ENCODE results near the gene ACBD4. TPM values are rescaled to one million over a fixed set of nuclear protein-coding genes. Genes with fewer than 3 reads are reported as not detected.

Gene ACBD4
- total and polyA plus RNA-seq, 2 of the 13 experiments (the other 11 are each of a cell fraction or from before 2014, with no cell fraction given): 16.1 to 26.9 TPM

- 0 out of 2 replicates have a peak, but pooled peaks have one; percentile 54 for TF ChIP-seq FOXO4 (CRISPR knock-in tag; conservative IDR thresholded peaks at IDR 0.05)
- TF ChIP-seq, protein P1, sequence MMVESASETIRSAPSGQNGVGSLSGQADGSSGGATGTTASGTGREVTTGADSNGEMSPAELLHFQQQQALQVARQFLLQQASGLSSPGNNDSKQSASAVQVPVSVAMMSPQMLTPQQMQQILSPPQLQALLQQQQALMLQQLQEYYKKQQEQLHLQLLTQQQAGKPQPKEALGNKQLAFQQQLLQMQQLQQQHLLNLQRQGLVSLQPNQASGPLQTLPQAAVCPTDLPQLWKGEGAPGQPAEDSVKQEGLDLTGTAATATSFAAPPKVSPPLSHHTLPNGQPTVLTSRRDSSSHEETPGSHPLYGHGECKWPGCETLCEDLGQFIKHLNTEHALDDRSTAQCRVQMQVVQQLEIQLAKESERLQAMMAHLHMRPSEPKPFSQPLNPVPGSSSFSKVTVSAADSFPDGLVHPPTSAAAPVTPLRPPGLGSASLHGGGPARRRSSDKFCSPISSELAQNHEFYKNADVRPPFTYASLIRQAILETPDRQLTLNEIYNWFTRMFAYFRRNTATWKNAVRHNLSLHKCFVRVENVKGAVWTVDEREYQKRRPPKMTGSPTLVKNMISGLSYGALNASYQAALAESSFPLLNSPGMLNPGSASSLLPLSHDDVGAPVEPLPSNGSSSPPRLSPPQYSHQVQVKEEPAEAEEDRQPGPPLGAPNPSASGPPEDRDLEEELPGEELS (CRISPR knock-in tag; IDR thresholded peaks at IDR 0.05): peak; percentile 21; the same call in 1 of the 2 replicates
- TF ChIP-seq CBX1 (IDR thresholded peaks at IDR 0.05; ENCODE audit: low read depth): no peak
- TF ChIP-seq ZNF746 (CRISPR knock-in tag; IDR thresholded peaks at IDR 0.05): peak; percentile 52; the same call in 1 of the 2 replicates
- peak; percentile 99 for TF ChIP-seq RBM39 (IDR thresholded peaks at IDR 0.05; ENCODE audit: low read depth, low read length, poor library complexity, severe bottlenecking)
- TF ChIP-seq ARID4A (CRISPR knock-in tag; IDR thresholded peaks at IDR 0.05; ENCODE audit: borderline replicate concordance): peak; percentile 80; the same call in 1 of the 2 replicates
- no peak for TF ChIP-seq DNMT1 (CRISPR knock-in tag; IDR thresholded peaks at IDR 0.05)
- TF ChIP-seq ZNF484 (CRISPR knock-in tag; IDR thresholded peaks at IDR 0.05; ENCODE audit: borderline replicate concordance, low read depth): 0 out of 2 replicates have a peak, but pooled peaks have one; percentile 12
- peak; percentile 55 for TF ChIP-seq BCL6 (CRISPR knock-in tag; IDR thresholded peaks at IDR 0.05)
- TF ChIP-seq PATZ1 (CRISPR knock-in tag; IDR thresholded peaks at IDR 0.05): no peak; the same call in none of the 2 replicates
- TF ChIP-seq ZNF703 (CRISPR knock-in tag; IDR thresholded peaks at IDR 0.05; ENCODE audit: borderline replicate concordance): peak; percentile 94
- TF ChIP-seq TERF1 (CRISPR knock-in tag; IDR thresholded peaks at IDR 0.05): no peak
- TF ChIP-seq FIP1L1 (IDR thresholded peaks at IDR 0.05; ENCODE audit: borderline replicate concordance, insufficient read depth, low read depth, low read length): 0 out of 2 replicates have a peak, but pooled peaks have one; percentile 69
- peak; percentile 52; the same call in 1 of the 2 replicates for TF ChIP-seq MAZ (IDR thresholded peaks at IDR 0.05; ENCODE audit: borderline replicate concordance, low read depth, low read length)
- peak; percentile 90; the same call in 1 of the 2 replicates for TF ChIP-seq MAZ (CRISPR knock-in tag; IDR thresholded peaks at IDR 0.05; ENCODE audit: low read depth)
Observed at GRCh38 chr17:45161288-45162024, 26.0 kb downstream of the ACBD4 start, which contains the start of gene HEXIM2 (continued).
